Measurements from ENCODE around the gene LBHD1.
A peak's percentile ranks its signal among the peaks of the same experiment; 100 is the strongest.

LBHD1 gene

GRCh38 chr11:62671608-62672389, at the start of gene LBHD1, which contains the start of gene UQCC3:
LBHD1 (minus strand) TSS chr11:62672267; CDS start chr11:62670031, 2,236 bp downstream.
UQCC3 (plus strand) TSS chr11:62671673; CDS start chr11:62671746, 73 bp downstream.
- peak within 1 kb of the TSS; percentile 80 for H3K4me3 ChIP-seq (ENCODE audit: low read length)
- no peak for TF ChIP-seq ZNF274 (IDR thresholded peaks at IDR 0.05; ENCODE audit: low read depth, low read length)

GRCh38 chr11:62719302-62719978, 47.4 kb upstream of the LBHD1 start:
- no peak for TF ChIP-seq ZNF274 (IDR thresholded peaks at IDR 0.05; ENCODE audit: low read depth, low read length)
- H3K4me3 ChIP-seq (ENCODE audit: low read length), result no peak overlapping the region

GRCh38 chr11:62716816-62717215, 44.7 kb upstream of the LBHD1 start:
- TF ChIP-seq ZNF274 (IDR thresholded peaks at IDR 0.05; ENCODE audit: low read depth, low read length), result no peak

DNA sequence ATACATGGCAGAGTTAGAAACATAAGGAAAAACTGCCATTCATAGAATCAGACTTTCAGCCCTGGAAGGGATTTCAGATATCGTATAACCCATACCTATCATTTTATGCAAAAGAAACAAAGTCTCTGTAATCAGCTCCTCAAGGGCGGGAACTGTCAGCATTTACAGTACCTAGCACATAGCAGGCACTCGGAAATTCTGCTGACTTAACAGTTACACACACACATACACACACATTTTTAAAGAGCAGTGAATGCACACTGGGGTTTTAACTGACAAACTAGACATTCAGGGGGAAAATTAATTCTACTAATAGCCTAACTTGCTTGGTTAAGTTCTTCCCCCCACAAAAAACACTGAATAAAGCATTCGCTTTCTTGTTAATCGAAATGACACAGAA, 44.1 kb upstream of the LBHD1 start:
- no peak overlapping the region for H3K4me3 ChIP-seq (ENCODE audit: low read length)
- TF ChIP-seq ZNF274 (IDR thresholded peaks at IDR 0.05; ENCODE audit: low read depth, low read length), result no peak

More at GRCh38 chr11:62716816-62717215, 44.7 kb upstream of the LBHD1 start:
- H3K4me3 ChIP-seq (ENCODE audit: low read length), result no peak overlapping the region

DNA sequence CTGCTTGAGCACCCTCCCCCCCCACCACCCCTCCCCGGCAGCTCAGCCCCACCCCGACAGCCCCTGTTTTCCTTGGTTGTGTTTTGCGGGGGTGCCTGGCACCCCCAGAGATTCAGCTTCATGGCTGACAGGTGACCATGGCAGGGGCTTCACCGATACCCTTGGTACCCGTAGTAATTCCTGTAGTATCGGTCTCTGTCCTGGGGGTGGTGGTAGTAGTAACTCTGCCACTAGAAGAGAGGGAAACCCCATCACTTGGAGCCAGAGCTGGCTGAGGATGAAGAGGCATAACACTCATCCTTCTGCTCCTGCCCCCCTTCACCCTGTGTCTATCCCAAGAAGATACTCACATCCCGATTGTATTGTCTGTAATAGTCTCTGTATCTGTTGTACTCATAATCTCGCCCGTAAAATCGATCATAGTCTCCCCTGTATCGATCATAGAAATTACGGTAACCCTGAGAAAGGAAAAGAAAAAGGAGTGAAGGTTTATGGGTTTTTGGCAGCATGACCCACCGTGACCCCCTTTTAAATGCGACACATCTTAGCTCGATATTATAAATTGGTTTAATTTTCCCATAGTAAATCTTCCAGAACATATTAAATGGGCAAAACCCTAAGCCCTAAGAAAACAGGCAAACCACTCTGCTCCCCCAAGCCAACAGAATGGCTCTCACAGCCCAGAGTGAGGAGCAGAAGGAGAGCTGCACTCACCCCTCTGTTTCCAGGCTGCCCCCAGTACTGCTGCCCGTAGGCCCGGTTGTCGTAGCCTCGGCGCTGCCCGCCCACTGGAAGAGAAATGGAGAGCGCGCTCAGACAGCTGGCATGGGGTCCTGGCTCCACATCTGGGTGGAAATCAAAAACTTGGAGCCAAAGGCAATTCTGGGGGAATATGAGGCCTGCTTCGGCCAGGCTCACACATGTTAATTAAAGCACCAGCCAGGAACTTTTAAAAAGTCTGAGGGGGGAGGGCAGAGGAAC, 43.4 kb upstream of the LBHD1 start:
- no peak overlapping the region for H3K4me3 ChIP-seq (ENCODE audit: low read length)
- no peak for TF ChIP-seq ZNF274 (IDR thresholded peaks at IDR 0.05; ENCODE audit: low read depth, low read length)

DNA sequence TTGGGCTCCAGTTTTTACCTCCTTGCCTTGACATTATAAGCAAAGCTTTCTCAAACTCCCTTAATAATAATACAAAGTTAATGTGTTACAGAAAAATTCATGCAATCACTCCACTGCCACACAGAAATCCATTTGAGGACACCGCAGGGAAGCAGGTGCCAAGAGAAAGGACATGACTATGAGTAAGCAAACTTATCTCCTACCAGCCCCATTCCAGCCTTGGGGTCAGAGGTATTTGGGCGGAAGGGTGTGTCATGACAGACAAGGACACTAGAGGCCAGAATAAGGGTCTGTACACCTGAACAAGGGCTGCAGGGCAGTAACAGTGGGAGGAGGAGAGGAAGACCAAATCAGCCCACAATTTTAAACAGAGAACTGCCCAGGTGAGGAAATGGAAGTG, 41.3 kb upstream of the LBHD1 start:
- H3K4me3 ChIP-seq (ENCODE audit: low read length), result no peak overlapping the region
- no peak for TF ChIP-seq ZNF274 (IDR thresholded peaks at IDR 0.05; ENCODE audit: low read depth, low read length)

DNA sequence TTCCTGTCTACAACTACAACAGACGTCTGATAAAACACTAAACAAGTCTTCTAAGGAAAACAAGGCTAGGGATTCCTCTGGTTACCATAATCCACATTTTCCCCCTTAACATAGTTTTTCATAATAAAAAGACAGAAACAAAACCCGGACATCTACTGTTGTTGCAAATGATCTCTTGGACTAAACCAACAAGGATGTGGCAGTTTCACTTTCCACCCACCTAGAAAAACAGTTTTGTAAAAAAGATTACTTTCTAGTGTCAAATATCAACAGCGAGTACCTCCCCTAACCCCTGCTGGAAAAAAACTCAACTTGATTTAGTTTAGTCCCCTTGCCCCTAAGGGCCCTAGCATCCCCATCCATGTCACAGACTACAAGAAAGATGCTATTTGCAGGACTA, 40.8 kb upstream of the LBHD1 start:
- no peak for TF ChIP-seq ZNF274 (IDR thresholded peaks at IDR 0.05; ENCODE audit: low read depth, low read length)
- H3K4me3 ChIP-seq (ENCODE audit: low read length), result no peak overlapping the region

DNA sequence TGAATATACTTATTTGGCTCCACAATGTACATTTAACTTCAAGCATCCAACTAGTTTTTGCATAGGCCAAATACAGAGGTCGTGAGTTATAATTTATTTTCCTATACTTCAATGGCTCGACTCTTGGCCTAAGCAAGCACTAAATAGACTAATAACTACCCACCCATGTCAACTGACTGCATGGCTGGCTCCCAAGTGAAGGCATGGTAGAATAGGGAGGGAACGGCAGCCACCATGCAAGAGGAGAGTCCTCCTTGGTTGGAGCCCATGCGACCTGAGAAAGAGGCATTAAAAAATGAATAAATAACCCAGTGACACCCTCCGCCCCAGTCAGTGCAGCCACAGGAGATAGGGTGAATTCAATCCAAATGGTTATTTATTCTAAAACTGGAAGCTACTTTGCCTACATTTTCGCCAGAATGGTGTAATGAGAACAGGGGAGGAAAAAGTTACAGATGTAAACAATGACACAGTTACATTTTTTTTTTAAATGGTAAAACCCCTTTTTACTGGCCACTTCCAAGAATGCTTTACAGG, 40.3 kb upstream of the LBHD1 start:
- H3K4me3 ChIP-seq (ENCODE audit: low read length), result no peak overlapping the region
- no peak for TF ChIP-seq ZNF274 (IDR thresholded peaks at IDR 0.05; ENCODE audit: low read depth, low read length)

DNA sequence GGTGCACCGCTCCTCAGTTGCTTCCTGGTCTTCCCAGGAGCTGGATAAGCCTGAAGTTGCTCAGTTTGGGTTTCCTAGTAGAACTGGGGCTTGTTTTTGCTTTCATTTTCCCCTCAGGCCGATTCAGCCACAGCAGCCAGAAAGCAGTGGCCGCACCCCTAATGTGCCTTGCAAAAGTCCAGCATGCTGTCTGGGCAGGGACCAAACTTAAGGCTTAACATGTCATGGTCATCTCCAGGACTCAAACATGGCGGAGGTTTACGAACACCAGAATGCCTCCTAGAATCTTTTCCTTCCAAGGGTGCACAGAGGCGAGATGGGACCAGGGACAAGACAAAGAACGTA, 37.9 kb upstream of the LBHD1 start:
- H3K4me3 ChIP-seq (ENCODE audit: low read length), result peak overlapping the region; percentile 57; the same call in 1 of the 2 replicates

DNA sequence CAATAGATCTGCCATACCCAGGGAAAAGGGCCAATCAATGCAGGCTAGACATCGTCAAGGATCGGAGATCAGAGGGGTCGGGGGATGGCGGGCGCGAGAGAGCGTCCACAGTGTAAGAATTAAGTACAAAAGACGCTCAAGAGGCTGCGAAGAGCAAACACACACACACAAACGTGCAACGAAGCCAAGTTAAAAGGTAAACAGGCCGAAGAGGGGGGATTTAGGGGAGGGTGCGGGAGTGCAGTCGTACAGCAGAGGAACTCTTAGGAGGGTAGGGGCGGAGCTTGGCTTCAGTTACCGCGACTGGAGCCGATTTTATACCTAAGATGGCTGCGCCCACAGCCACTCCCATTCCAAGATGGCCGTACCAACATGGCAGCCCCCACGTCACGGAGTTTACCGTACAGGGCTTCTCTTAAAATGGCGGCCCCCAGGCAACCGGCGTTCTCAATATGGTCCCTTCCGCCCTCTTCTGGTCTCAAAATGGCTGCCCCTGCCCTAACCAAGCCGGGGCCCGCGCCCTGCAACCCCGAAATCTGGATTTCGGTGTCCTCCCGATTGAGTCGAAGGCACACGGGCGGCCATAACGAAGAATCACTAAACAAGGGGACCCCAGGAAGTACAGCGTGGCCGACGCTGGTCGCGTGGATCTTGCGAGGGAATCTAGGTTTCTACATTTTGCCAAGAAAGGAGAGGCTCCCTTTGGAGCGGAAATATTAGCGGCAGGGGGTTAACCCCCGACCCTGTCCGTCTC, 37.4 kb upstream of the LBHD1 start:
- peak overlapping the region; percentile 63; the same call in 1 of the 2 replicates for H3K4me3 ChIP-seq (ENCODE audit: low read length)
- TF ChIP-seq ZNF274 (IDR thresholded peaks at IDR 0.05; ENCODE audit: low read depth, low read length), result no peak

More for the DNA sequence above, 37.9 kb upstream of the LBHD1 start:
- TF ChIP-seq ZNF274 (IDR thresholded peaks at IDR 0.05; ENCODE audit: low read depth, low read length), result no peak

DNA sequence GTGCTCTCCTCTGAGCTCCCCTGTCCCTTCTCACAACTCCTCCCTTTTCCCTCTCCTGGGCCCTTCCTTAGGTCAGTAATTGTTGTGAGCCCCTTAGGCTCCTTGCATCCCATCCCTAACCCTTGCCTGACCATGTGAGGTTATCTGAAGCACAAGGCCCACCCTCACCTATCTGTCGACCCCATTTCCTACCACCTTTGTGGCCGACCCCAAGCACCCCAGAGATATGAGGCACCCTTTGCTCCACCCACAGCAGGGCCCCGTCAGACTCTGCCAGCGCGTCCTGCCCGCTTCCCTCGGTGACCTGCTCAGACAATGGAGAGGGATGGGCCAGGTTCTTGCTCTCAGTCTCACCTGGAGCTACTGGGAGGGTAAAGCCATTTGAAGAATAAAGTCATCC, 36.7 kb upstream of the LBHD1 start:
- no peak for TF ChIP-seq ZNF274 (IDR thresholded peaks at IDR 0.05; ENCODE audit: low read depth, low read length)
- H3K4me3 ChIP-seq (ENCODE audit: low read length), result peak overlapping the region; percentile 63; the same call in 1 of the 2 replicates

DNA sequence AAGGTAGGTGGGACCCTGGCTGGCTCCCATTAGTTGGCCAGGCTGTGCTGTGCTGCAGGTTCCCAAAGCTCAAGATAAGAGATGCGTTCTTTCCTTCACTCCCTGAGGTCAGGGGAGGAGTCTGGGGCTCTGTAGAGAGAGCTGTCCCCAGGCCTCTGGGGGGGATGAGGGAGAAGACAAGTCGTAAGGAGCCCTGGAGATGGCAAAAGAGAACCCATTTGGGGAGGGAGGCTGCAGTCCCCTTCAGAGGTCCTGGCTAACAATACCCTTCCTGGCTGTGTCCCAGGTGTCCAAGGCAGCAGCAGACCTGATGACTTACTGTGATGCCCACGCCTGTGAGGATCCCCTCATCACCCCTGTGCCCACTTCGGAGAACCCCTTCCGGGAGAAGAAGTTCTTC, 36.3 kb upstream of the LBHD1 start:
- TF ChIP-seq ZNF274 (IDR thresholded peaks at IDR 0.05; ENCODE audit: low read depth, low read length), result no peak
- peak overlapping the region; percentile 63; the same call in 1 of the 2 replicates for H3K4me3 ChIP-seq (ENCODE audit: low read length)

DNA sequence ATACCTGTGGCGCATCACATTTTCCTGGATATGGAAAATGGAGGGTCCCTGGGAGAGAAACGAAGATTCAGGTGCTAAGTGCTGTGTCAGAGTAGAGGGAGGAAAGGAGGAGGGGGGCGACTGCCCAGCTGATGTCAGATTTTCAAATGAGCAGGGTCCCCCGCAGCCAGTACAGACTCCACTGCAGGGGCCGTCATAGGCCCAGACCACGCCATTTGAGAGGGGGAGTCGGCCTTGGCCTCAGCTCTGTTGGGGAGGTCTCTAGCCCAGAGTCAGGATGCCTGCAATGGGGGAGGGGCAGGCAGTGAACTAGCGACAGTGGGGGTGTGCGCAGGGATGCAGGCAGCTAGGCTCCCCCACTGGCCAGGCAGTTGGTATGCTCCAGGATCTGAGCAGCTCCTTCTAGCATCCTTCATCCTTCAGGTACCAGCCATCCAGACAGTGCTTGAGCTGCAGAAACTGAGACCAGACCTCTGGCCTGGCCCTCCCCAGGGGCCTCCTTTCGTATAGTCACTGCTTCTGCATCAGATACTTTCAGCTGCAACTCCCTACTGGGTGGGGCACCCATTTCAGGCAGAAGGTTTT, 35.3 kb upstream of the LBHD1 start, which contains the start of the genes BSCL2 and GNG3:
Gene BSCL2 (minus strand): TSS at position 148 of the 585 bp plus-strand sequence. CDS start 229 bp downstream, outside the sequence.
Gene GNG3 (plus strand): TSS at position 400 of the 585 bp plus-strand sequence. CDS start 620 bp downstream, outside the sequence.
- H3K4me3 ChIP-seq (ENCODE audit: low read length), result peak within 1 kb of the TSS; percentile 37; the same call in 1 of the 2 replicates
- TF ChIP-seq ZNF274 (IDR thresholded peaks at IDR 0.05; ENCODE audit: low read depth, low read length), result no peak
